GM12878 (cell line): ENCODE results near the gene MACROD2. TPM values are rescaled to one million over a fixed set of nuclear protein-coding genes. Genes with fewer than 3 reads are reported as not detected.

Source experiments
- ATAC-seq: fragments of 200-7000 bp; cut with Tn5 transposase; 3 replicates; pipeline ENCODE4 v1.9.1; 2020; ENCODE audit warnings: mild to moderate bottlenecking, moderate library complexity
- BruUV-seq: library from RNA; stranded (reverse); fragments of 400-500 nt; replicated peaks from 2 replicates; lab custom pipeline; 2021; lab: Mats Ljungman, UMichigan
- CTCF ChIA-PET: fragments of 300-600 bp; sonication (Branson Sonifier 250); formaldehyde crosslinking; extraction: SDS; loops from one replicate; lab custom pipeline; 2021; ENCODE audit warnings: inconsistent platforms; lab: Yijun Ruan, JAX
- POLR2A ChIA-PET: fragments of 350-600 bp; formaldehyde crosslinking; extraction: SDS; loops from one replicate; lab custom pipeline; 2021; ENCODE audit warnings: inconsistent platforms; lab: Charles Lee
- RAD21 ChIA-PET: fragments of 300-600 bp; sonication (Branson Sonifier 250); formaldehyde crosslinking; loops from one replicate; lab custom pipeline; 2023; ENCODE audit warnings: antibody characterized with exemption; ENCODE audit not compliant: unreplicated experiment; lab: Charles Lee
- SMC1A ChIA-PET: fragments of 300-600 bp; sonication (Branson Sonifier 250); formaldehyde crosslinking; loops from one replicate; lab custom pipeline; 2023; ENCODE audit not compliant: unreplicated experiment, uncharacterized antibody; lab: Charles Lee
- DNase-seq: peaks from one replicate; pipeline ENCODE4 v3.0.0-alpha.2; 2011; ENCODE audit warnings: low read depth, low spot score
- FAIRE-seq: peaks from 3 replicates; lab custom pipeline; 2011; peaks lifted over from hg19 to GRCh38; lab: Jason Lieb, UNC
- H2AFZ ChIP-seq: 2 replicates; pipeline ENCODE4 v1.6.0; 2011; ENCODE audit warnings: low read depth, low read length, control low read depth; ENCODE audit not compliant: control insufficient read depth
- H3K27ac ChIP-seq: 2 replicates; pipeline ENCODE4 v1.5.1; 2011; ENCODE audit warnings: control low read depth; ENCODE audit not compliant: control insufficient read depth, insufficient read depth
- H3K27me3 ChIP-seq, 2 experiments: replicated peaks in 1 of 2; 2 replicates each; pipeline versions ENCODE4 v1.6.0 to v1.6.1; 2011; ENCODE audit warnings: low read length in 1 of 2; ENCODE audit not compliant: control insufficient read depth in 2 of 2, insufficient read depth in 2 of 2
- H3K36me3 ChIP-seq, 2 experiments: 2 replicates each; pipeline ENCODE4 v1.5.1; 2011; ENCODE audit warnings: low read length in 1 of 2; ENCODE audit not compliant: control insufficient read depth in 2 of 2, insufficient read depth in 2 of 2
- H3K4me1 ChIP-seq: 2 replicates; pipeline ENCODE4 v1.6.1; 2011; ENCODE audit warnings: mild to moderate bottlenecking, low read length, moderate library complexity, mixed read lengths; ENCODE audit not compliant: control insufficient read depth, insufficient read depth
- H3K4me2 ChIP-seq: 2 replicates; pipeline ENCODE4 v1.6.0; 2011; ENCODE audit warnings: control low read depth; ENCODE audit not compliant: control insufficient read depth, insufficient read depth
- H3K4me3 ChIP-seq: fragments of 200-600 bp; sonication (generic); 2 replicates; pipeline ENCODE4 v1.5.1; 2016
- H3K79me2 ChIP-seq: 2 replicates; pipeline ENCODE4 v1.6.0; 2011; ENCODE audit warnings: low read length; ENCODE audit not compliant: control insufficient read depth, insufficient read depth
- H3K9ac ChIP-seq: 2 replicates; pipeline ENCODE4 v1.8.0; 2011; ENCODE audit warnings: low read length, control low read depth, mixed read lengths; ENCODE audit not compliant: control insufficient read depth, insufficient read depth
- H3K9me3 ChIP-seq: replicated peaks from 3 replicates; pipeline ENCODE4 v1.5.1; 2011; ENCODE audit warnings: mild to moderate bottlenecking, low read length; ENCODE audit not compliant: control insufficient read depth, insufficient read depth
- H4K20me1 ChIP-seq: 2 replicates; pipeline ENCODE4 v1.6.0; 2011; ENCODE audit not compliant: control insufficient read depth, insufficient read depth
- CBFB ChIP-seq: IDR thresholded peaks from 2 replicates; pipeline ENCODE4 v1.6.1; 2016; ENCODE audit warnings: antibody characterized with exemption, low read depth
- EP300 ChIP-seq, 2 experiments: fragments of 150-350 bp in 1 of 2; IDR thresholded peaks; 2 replicates each; pipeline ENCODE4 v1.6.1; 2011 to 2012; ENCODE audit warnings: low read depth in 2 of 2, low read length in 2 of 2, borderline replicate concordance in 1 of 2, improper control_type of control experiment in 1 of 2, inconsistent platforms in 1 of 2; ENCODE audit not compliant: control insufficient read depth in 1 of 2
- GATAD2B ChIP-seq: fragments of 450-650 bp; conservative IDR thresholded peaks from 2 replicates; pipeline ENCODE4 v1.6.1; 2017; ENCODE audit warnings: low read depth, mild to moderate bottlenecking, moderate library complexity
- HCFC1 ChIP-seq: fragments of 150-350 bp; IDR thresholded peaks from 2 replicates; pipeline ENCODE4 v1.6.1; 2014; ENCODE audit warnings: low read length
- IKZF2 ChIP-seq, 2 experiments: fragments of 450-650 bp; IDR thresholded peaks; 2 replicates each; pipeline ENCODE4 v1.6.1; 2017; ENCODE audit warnings: mild to moderate bottlenecking in 2 of 2, moderate library complexity in 2 of 2
- NR2C1 ChIP-seq: fragments of 450-650 bp; IDR thresholded peaks from 2 replicates; pipeline ENCODE4 v1.6.1; 2017; ENCODE audit warnings: antibody characterized with exemption, mild to moderate bottlenecking, moderate library complexity
- PML ChIP-seq: IDR thresholded peaks from 2 replicates; pipeline ENCODE4 v1.6.1; 2012; ENCODE audit warnings: low read length, inconsistent platforms
- RAD21 ChIP-seq: IDR thresholded peaks from 2 replicates; pipeline ENCODE4 v1.6.1; 2011; ENCODE audit warnings: mild to moderate bottlenecking, low read depth, low read length, moderate library complexity; ENCODE audit not compliant: insufficient read depth
- SUZ12 ChIP-seq: fragments of 200-600 bp; sonication (generic); IDR thresholded peaks from one replicate; pipeline ENCODE4 v1.6.1; 2018; ENCODE audit warnings: antibody characterized with exemption, mild to moderate bottlenecking; ENCODE audit not compliant: unreplicated experiment
- TAF1 ChIP-seq: IDR thresholded peaks from 2 replicates; pipeline ENCODE4 v1.6.1; 2011; ENCODE audit warnings: mild to moderate bottlenecking, low read depth, low read length, borderline replicate concordance
- YBX1 ChIP-seq: fragments of 450-650 bp; IDR thresholded peaks from 2 replicates; pipeline ENCODE4 v1.6.1; 2016; ENCODE audit warnings: antibody characterized with exemption
- WGBS: methylation state at CpG from one replicate; pipeline ENCODE4 v1.1.6; 2016; ENCODE audit warnings: low lambda C conversion rate; ENCODE audit not compliant: insufficient replicate concordance, insufficient coverage; ENCODE audit errors: missing lambda C conversion rate; 5-methylcytosine and 5-hydroxymethylcytosine counted together
- in situ Hi-C: fragments of 300-500 bp; cut with MboI; formaldehyde crosslinking; loops from 9 replicates; pipeline ENCODE4 v1.14.3; 2018; ENCODE audit warnings: mixed read lengths
- intact Hi-C: fragments of 100-400 bp; cut with micrococcal nuclease; formaldehyde crosslinking; loops from one replicate; pipeline ENCODE4 v1.14.2; 2022; ENCODE audit not compliant: unreplicated experiment
- polyA plus RNA-seq, 11 experiments: library from polyadenylated mRNA; depleted of rRNA in 4 of 11; unstranded in 6 of 11; stranded (reverse) in 5 of 11; fragments of >200 nt; fragmentation: Nextera tagmentation in 4 of 11; fragmentation: Illumina TruSeq in 1 of 11; extraction: Ambion mirVana in 4 of 11; extraction: Trizol in 1 of 11; gene quantifications; 1 replicate in 1 of 11; 2 replicates in 10 of 11; pipeline versions ENCODE4 v1.2.1 to v1.2.3, GENCODE V29; 2011 to 2016; ENCODE audit warnings: inconsistent platforms in 2 of 11, missing spikeins in 2 of 11, low read depth in 1 of 11
- total RNA-seq, 4 experiments: library from RNA; depleted of rRNA in 3 of 4; stranded (reverse); fragments of >200 nt in 3 of 4; fragmentation: Illumina TruSeq in 1 of 4; extraction: Trizol in 1 of 4; gene quantifications; 2 replicates each; pipeline versions ENCODE4 v1.2.1 to v1.2.3, GENCODE V29; 2013 to 2021
- TF ChIP-seq, protein P1 (sequence below): fragments of 450-650 bp; IDR thresholded peaks from 2 replicates; pipeline ENCODE4 v1.6.1; 2016; ENCODE audit warnings: mild to moderate bottlenecking
- TF ChIP-seq, protein P2 (sequence below): fragments of 450-650 bp; IDR thresholded peaks from 2 replicates; pipeline ENCODE4 v1.6.1; 2017; ENCODE audit warnings: mild to moderate bottlenecking

MACROD2 gene
- total and polyA plus RNA-seq, 10 of the 15 experiments (the other 5 are each of a cell fraction or from before 2014, with no cell fraction given) = 1.1 to 21.5 (median 2.2) TPM

DNA sequence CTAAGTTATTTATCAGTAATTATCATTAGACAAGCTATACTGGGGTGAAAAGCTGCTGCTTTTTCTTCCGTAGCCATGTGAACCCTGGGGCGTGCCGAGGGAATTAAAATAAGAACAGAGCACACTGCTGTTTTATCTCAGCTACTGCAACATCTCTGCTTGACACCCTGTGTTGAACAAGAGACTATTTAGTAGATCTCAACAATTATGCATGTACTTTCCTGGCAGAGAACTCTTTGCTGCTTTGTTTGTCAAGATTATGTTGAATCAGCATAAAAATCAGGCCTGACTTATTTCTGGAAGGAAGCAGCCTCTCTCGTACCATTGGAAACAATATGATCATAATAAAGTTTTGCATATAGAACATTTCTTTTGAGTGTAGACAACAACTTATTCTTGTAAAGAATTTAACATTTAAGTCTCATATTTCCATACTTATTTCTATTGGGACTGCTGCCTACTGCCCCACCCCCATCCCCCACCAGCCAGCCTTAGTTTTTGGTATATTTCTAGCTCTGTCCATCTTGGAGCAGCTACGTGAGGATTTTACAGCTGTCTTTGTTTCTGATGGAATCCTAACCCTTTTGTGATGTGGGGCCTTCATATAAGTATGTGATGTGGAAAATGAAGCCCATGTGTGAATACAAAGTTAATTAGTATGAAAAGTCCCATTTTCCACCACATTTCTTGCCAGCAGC, 1566.5 kb downstream of the MACROD2 start:
- intact Hi-C loops = no loop called here
- no peak overlapping the region for H3K27ac ChIP-seq
- DNase-seq (no peak), FAIRE-seq (no peak), ATAC-seq (no peak)
- BruUV-seq = no TSS peak
- ChIA-PET SMC1A (interaction anchor here (1.4 kb wide), 1 partner anchor 375 kb away, joined by 3 read pairs; no protein-coding TSS in a partner anchor), CTCF (no interaction called here), RAD21 (no interaction called here), POLR2A (no interaction called here)
- no peak overlapping the region for H3K9ac ChIP-seq
- 85% methylated on average over 5 of the region's 5 CpGs for WGBS
- H3K4me1 ChIP-seq = 0 out of 2 replicates have a peak, but pooled peaks cover 4% of the 10 kb centered on the region
- no peaks in the 10 kb centered on the region for H3K79me2 ChIP-seq
- H4K20me1 ChIP-seq = no peaks in the 10 kb centered on the region
- no peak overlapping the region for H3K4me3 ChIP-seq
- in situ Hi-C loops = no loop called here
- TF ChIP-seq SUZ12 = no peak
- TF ChIP-seq, protein P1, sequence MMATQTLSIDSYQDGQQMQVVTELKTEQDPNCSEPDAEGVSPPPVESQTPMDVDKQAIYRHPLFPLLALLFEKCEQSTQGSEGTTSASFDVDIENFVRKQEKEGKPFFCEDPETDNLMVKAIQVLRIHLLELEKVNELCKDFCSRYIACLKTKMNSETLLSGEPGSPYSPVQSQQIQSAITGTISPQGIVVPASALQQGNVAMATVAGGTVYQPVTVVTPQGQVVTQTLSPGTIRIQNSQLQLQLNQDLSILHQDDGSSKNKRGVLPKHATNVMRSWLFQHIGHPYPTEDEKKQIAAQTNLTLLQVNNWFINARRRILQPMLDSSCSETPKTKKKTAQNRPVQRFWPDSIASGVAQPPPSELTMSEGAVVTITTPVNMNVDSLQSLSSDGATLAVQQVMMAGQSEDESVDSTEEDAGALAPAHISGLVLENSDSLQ = no peak
- no peaks in the 10 kb centered on the region for H3K9me3 ChIP-seq
- H2AFZ ChIP-seq = no peak overlapping the region
- H3K36me3 ChIP-seq = no peaks in the 10 kb centered on the region
- H3K4me2 ChIP-seq = no peak overlapping the region
- H3K27me3 ChIP-seq = no peaks in the 10 kb centered on the region

DNA sequence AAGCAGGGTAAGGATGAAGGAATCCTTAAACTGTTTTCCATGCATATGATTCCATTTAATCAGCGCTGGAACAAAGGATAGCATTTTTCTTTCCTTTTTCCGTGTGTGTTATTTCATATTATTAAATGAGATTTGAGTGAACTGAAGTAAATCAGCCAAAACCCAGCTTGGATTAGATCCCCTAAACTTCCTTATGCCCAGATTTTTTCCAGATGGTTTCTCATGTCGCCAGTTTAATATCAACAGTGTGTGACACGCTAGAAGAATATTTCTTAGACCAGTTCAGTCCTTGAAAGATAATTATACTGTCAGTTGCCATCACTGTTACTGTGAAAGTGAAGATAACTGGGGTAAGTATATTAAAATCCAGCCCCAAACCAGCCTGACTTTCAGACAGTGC, 1568.5 kb downstream of the MACROD2 start:
- intact Hi-C loops = no loop called here
- ChIA-PET SMC1A (no interaction called here), RAD21 (no interaction called here), POLR2A (no interaction called here), CTCF (no interaction called here)
- H3K9me3 ChIP-seq = no peaks in the 10 kb centered on the region
- 72% methylated on average over 4 of the region's 4 CpGs for WGBS
- no peak overlapping the region for H3K4me3 ChIP-seq
- no peak overlapping the region for H3K27ac ChIP-seq
- FAIRE-seq = no peak
- no peaks in the 10 kb centered on the region for H3K79me2 ChIP-seq
- in situ Hi-C loops = no loop called here
- ATAC-seq = no peak
- no peak for DNase-seq
- H3K27me3 ChIP-seq = no peaks in the 10 kb centered on the region
- H3K36me3 ChIP-seq = no peaks in the 10 kb centered on the region
- TF ChIP-seq RAD21 (no peak), CBFB (no peak), PML (no peak), YBX1 (no peak), EP300 (IDR thresholded peaks at IDR 0.05; ENCODE audit: borderline replicate concordance in 1 of 2, control insufficient read depth in 1 of 2, low read depth in 2 of 2, low read length in 2 of 2) (no peak), IKZF2 (IDR thresholded peaks at IDR 0.05) (no peak), TAF1 (no peak), GATAD2B (no peak), HCFC1 (no peak), NR2C1 (no peak)
- TF ChIP-seq, protein P2, sequence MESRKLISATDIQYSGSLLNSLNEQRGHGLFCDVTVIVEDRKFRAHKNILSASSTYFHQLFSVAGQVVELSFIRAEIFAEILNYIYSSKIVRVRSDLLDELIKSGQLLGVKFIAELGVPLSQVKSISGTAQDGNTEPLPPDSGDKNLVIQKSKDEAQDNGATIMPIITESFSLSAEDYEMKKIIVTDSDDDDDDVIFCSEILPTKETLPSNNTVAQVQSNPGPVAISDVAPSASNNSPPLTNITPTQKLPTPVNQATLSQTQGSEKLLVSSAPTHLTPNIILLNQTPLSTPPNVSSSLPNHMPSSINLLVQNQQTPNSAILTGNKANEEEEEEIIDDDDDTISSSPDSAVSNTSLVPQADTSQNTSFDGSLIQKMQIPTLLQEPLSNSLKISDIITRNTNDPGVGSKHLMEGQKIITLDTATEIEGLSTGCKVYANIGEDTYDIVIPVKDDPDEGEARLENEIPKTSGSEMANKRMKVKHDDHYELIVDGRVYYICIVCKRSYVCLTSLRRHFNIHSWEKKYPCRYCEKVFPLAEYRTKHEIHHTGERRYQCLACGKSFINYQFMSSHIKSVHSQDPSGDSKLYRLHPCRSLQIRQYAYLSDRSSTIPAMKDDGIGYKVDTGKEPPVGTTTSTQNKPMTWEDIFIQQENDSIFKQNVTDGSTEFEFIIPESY = no peak
- 0 out of 2 replicates have a peak, but pooled peaks cover 4% of the 10 kb centered on the region for H3K4me1 ChIP-seq
- no peak overlapping the region for H3K4me2 ChIP-seq
- H3K9ac ChIP-seq = no peak overlapping the region
- no peak overlapping the region for H2AFZ ChIP-seq
- no peaks in the 10 kb centered on the region for H4K20me1 ChIP-seq
- BruUV-seq = no TSS peak
